ENCODE measurements around the gene SVOP.
"Not testable (repeated sequence)": the region's sequence is repeated elsewhere in the genome, so short reads cannot be mapped to it uniquely, and the experiment has no call there.

SVOP gene

GRCh38 chr12:108861878-108862587, 158.8 kb downstream of the SVOP start:
- no peak for DNase-seq
- no peaks in the 10 kb centered on the region for H3K4me1 ChIP-seq
- TF ChIP-seq CTCF (IDR thresholded peaks at IDR 0.05; ENCODE audit: low read depth, low read length): no peak
- H3K4me3 ChIP-seq (ENCODE audit: low read depth, low read length): no peak overlapping the region
- no peaks in the 10 kb centered on the region for H3K27me3 ChIP-seq
- no peaks in the 10 kb centered on the region for H3K9me3 ChIP-seq
- H3K36me3 ChIP-seq: no peaks in the 10 kb centered on the region

DNA sequence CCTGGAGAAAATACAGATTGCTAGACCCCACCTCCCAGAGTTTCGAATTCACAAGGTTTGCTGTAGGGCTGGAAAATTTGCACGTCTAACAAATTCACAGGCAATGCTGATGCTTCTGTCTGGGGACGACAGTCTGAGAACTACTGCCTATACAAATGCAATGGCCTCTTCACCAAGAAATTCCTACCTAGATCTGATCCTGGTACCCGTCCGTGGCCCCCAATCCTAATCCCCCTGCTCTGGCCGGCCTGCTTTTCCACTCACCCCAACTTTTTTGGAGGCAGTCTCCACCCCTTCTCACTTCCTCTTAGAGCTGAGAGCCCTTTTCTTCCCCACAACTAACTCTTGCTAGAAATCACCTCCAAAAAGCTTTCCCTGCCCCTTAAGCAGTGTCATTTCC, 160.4 kb downstream of the SVOP start:
- no peak for DNase-seq
- H3K36me3 ChIP-seq: no peaks in the 10 kb centered on the region
- no peaks in the 10 kb centered on the region for H3K27me3 ChIP-seq
- no peak for TF ChIP-seq CTCF (IDR thresholded peaks at IDR 0.05; ENCODE audit: low read depth, low read length)
- H3K4me1 ChIP-seq: no peaks in the 10 kb centered on the region
- H3K9me3 ChIP-seq: no peaks in the 10 kb centered on the region
- no peak overlapping the region for H3K4me3 ChIP-seq (ENCODE audit: low read depth, low read length)

- H3K4me3 ChIP-seq (ENCODE audit: low read depth, low read length): no peak overlapping the region
- no peaks in the 10 kb centered on the region for H3K9me3 ChIP-seq
- H3K4me1 ChIP-seq: no peaks in the 10 kb centered on the region
- no peak for DNase-seq
- H3K27me3 ChIP-seq: no peaks in the 10 kb centered on the region
- H3K36me3 ChIP-seq: no peaks in the 10 kb centered on the region
- TF ChIP-seq CTCF (IDR thresholded peaks at IDR 0.05; ENCODE audit: low read depth, low read length): no peak
These were observed 161.0 kb downstream of the SVOP start for GRCh38 chr12:108859923-108860291.

DNA sequence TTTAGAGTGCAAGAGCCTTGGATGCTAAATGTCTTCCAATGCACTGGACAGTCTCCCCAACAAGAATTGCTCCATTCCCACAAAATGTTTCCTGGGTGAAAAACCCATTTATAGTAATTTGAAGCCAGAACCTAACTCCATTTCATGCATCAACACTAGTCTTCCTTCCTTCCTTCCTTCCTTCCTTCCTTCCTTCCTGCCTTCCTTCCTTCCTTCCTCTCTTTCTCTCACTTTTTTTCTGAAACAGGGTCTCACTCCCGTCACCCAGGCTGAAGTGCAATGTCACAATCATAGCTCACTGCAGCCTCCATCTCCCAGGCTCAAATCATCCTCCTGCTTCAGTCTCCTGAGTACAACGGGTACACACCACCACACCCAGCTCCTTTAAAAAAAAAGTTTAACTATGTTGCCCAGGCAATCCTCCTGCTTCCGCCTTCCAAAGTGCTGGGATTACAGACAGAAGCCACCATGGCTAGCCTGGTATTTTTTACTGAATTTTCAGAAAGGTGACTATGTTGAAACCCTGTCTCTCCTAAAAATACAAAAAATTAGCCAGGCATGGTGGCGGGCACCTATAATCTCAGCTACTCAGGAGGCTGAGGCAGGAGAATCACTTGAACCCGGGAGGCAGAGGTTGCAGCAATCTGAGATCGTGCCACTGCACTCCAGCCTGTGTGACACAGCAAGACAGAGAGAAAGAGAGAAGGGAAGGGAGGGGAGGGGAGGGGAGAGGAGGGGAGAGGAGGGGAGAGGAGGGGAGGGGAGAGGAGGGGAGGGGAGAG, 161.5 kb downstream of the SVOP start:
- H3K9me3 ChIP-seq; H3K36me3 ChIP-seq; H3K4me3 ChIP-seq (ENCODE audit: low read depth, low read length); DNase-seq; H3K27me3 ChIP-seq; H3K4me1 ChIP-seq: not testable (repeated sequence)

DNA sequence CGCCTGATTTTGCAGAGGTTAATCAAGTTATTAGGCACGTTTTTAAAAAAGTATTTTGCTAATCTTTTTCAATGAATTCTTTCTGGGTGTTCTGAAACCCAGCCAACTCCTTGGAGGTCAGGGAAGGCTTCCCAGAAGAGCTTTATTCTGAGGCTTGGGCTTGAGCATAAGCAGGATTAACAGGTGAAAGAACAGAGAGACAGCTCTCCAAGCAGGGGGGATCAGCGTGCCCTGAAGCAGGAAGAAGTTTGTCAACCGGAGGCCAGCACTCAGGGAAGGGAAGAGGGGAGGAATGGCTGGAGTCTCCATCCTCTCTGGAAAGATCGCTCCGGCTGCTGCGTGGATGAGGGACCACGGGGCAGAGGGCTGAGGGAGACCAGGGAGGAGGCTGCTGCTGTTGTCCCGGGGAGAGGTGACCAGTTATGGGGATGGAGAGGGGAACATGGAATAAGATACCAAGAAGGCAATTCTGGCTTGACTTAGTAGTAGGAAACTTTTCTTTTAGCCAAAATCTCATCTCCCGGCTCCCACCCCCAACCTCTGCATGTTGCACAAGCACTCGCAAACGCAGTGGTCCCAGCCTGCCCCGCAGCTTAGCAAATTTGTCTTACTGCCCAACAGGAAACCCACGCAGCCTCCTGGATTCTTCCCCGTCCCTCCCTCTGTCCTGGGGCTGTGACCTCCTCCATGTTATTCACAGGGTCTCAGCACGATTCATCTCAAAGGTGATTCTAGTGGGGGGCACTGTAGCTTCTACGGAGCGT, 162.4 kb downstream of the SVOP start:
- H3K4me3 ChIP-seq (ENCODE audit: low read depth, low read length): peak overlapping the region; percentile 52

More for the DNA sequence above, 162.4 kb downstream of the SVOP start:
- DNase-seq: no peak
- no peaks in the 10 kb centered on the region for H3K9me3 ChIP-seq
- TF ChIP-seq CTCF (IDR thresholded peaks at IDR 0.05; ENCODE audit: low read depth, low read length): no peak
- no peaks in the 10 kb centered on the region for H3K27me3 ChIP-seq
- H3K36me3 ChIP-seq: no peaks in the 10 kb centered on the region
- H3K4me1 ChIP-seq: no peaks in the 10 kb centered on the region
